ENCODE measurements around the gene DYNLRB1. TPM values are rescaled to one million over a fixed set of nuclear protein-coding genes. Genes with fewer than 3 reads are reported as not detected.

Gene DYNLRB1
- total and polyA plus RNA-seq, 4 donors = 15.8 to 66.9 (median 44.8) TPM

GRCh38 chr20:34535301-34535840 is 19.1 kb downstream of the DYNLRB1 start:
- TF ChIP-seq ATF3 (IDR thresholded peaks at IDR 0.05) (no peak), FOXA1 (IDR thresholded peaks at IDR 0.05) (no peak), JUND (IDR thresholded peaks at IDR 0.05) (no peak), GABPA (IDR thresholded peaks at IDR 0.05 in 1 of 2, conservative IDR thresholded peaks at IDR 0.05 in 1 of 2) (no peak), TAF1 (conservative IDR thresholded peaks at IDR 0.05) (no peak), RAD21 (IDR thresholded peaks at IDR 0.05) (no peak)
- TF ChIP-seq, protein P1, sequence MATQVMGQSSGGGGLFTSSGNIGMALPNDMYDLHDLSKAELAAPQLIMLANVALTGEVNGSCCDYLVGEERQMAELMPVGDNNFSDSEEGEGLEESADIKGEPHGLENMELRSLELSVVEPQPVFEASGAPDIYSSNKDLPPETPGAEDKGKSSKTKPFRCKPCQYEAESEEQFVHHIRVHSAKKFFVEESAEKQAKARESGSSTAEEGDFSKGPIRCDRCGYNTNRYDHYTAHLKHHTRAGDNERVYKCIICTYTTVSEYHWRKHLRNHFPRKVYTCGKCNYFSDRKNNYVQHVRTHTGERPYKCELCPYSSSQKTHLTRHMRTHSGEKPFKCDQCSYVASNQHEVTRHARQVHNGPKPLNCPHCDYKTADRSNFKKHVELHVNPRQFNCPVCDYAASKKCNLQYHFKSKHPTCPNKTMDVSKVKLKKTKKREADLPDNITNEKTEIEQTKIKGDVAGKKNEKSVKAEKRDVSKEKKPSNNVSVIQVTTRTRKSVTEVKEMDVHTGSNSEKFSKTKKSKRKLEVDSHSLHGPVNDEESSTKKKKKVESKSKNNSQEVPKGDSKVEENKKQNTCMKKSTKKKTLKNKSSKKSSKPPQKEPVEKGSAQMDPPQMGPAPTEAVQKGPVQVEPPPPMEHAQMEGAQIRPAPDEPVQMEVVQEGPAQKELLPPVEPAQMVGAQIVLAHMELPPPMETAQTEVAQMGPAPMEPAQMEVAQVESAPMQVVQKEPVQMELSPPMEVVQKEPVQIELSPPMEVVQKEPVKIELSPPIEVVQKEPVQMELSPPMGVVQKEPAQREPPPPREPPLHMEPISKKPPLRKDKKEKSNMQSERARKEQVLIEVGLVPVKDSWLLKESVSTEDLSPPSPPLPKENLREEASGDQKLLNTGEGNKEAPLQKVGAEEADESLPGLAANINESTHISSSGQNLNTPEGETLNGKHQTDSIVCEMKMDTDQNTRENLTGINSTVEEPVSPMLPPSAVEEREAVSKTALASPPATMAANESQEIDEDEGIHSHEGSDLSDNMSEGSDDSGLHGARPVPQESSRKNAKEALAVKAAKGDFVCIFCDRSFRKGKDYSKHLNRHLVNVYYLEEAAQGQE (IDR thresholded peaks at IDR 0.05) = no peak
- TF ChIP-seq, protein P2, sequence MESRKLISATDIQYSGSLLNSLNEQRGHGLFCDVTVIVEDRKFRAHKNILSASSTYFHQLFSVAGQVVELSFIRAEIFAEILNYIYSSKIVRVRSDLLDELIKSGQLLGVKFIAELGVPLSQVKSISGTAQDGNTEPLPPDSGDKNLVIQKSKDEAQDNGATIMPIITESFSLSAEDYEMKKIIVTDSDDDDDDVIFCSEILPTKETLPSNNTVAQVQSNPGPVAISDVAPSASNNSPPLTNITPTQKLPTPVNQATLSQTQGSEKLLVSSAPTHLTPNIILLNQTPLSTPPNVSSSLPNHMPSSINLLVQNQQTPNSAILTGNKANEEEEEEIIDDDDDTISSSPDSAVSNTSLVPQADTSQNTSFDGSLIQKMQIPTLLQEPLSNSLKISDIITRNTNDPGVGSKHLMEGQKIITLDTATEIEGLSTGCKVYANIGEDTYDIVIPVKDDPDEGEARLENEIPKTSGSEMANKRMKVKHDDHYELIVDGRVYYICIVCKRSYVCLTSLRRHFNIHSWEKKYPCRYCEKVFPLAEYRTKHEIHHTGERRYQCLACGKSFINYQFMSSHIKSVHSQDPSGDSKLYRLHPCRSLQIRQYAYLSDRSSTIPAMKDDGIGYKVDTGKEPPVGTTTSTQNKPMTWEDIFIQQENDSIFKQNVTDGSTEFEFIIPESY (IDR thresholded peaks at IDR 0.05) = no peak
- H3K4me1 ChIP-seq (ENCODE audit: control insufficient read depth in 4 of 4, insufficient read depth in 4 of 4, low read length in 3 of 4) = peaks cover 0 to 13% (median 6%) of the 10 kb centered on the region in 4 donors
- 94% methylated on average over 15 of the region's 15 CpGs for WGBS
- H3K27ac ChIP-seq (ENCODE audit: low read depth in 1 of 2, low read length in 2 of 2) = no peak overlapping the region
- peaks cover 8 to 38% (median 28%) of the 10 kb centered on the region in 4 donors for H3K36me3 ChIP-seq (ENCODE audit: control insufficient read depth in 4 of 4, insufficient read depth in 3 of 4, low read depth in 1 of 4, low read length in 3 of 4)
- H3K27me3 ChIP-seq (ENCODE audit: control insufficient read depth in 4 of 4, insufficient read depth in 4 of 4, low read length in 3 of 4) = no peaks in the 10 kb centered on the region
- no peak overlapping the region for H3K4me3 ChIP-seq (ENCODE audit: low read depth in 1 of 3, low read length in 3 of 3)
- DNase-seq (ENCODE audit: low spot score) = no peak
- no peak overlapping the region for H3K9ac ChIP-seq (ENCODE audit: low read depth in 1 of 2, low read length in 2 of 2)
- no peaks in the 10 kb centered on the region for H3K9me3 ChIP-seq (ENCODE audit: control insufficient read depth in 4 of 4, low read length in 3 of 4)

- 94% methylated on average over 2 of the region's 2 CpGs for WGBS
- TF ChIP-seq JUND (IDR thresholded peaks at IDR 0.05) (no peak), SP1 (IDR thresholded peaks at IDR 0.05) (no peak), EGR1 (IDR thresholded peaks at IDR 0.05; ENCODE audit: low read depth in 2 of 2) (no peak), FOXA2 (IDR thresholded peaks at IDR 0.05) (no peak), FOXA1 (IDR thresholded peaks at IDR 0.05) (no peak), TAF1 (conservative IDR thresholded peaks at IDR 0.05) (no peak), ATF3 (IDR thresholded peaks at IDR 0.05) (no peak), YY1 (IDR thresholded peaks at IDR 0.05) (no peak), MAX (IDR thresholded peaks at IDR 0.05) (no peak), GABPA (IDR thresholded peaks at IDR 0.05 in 1 of 2, conservative IDR thresholded peaks at IDR 0.05 in 1 of 2) (no peak), RAD21 (IDR thresholded peaks at IDR 0.05) (no peak), HNF4G (IDR thresholded peaks at IDR 0.05) (no peak), NR2F2 (IDR thresholded peaks at IDR 0.05) (no peak)
- TF ChIP-seq, protein P1 (IDR thresholded peaks at IDR 0.05) = no peak
- TF ChIP-seq, protein P2 (IDR thresholded peaks at IDR 0.05) = no peak
- no peaks in the 10 kb centered on the region for H3K27me3 ChIP-seq (ENCODE audit: control insufficient read depth in 4 of 4, insufficient read depth in 4 of 4, low read length in 3 of 4)
- no peak overlapping the region for H3K9ac ChIP-seq (ENCODE audit: low read depth in 1 of 2, low read length in 2 of 2)
- H3K36me3 ChIP-seq (ENCODE audit: control insufficient read depth in 4 of 4, insufficient read depth in 3 of 4, low read depth in 1 of 4, low read length in 3 of 4) = peaks cover 9 to 39% (median 32%) of the 10 kb centered on the region in 4 donors
- DNase-seq (ENCODE audit: low spot score) = no peak
- H3K4me1 ChIP-seq (ENCODE audit: control insufficient read depth in 4 of 4, insufficient read depth in 4 of 4, low read length in 3 of 4) = peaks cover 0 to 13% (median 6%) of the 10 kb centered on the region in 4 donors
- no peak overlapping the region for H3K27ac ChIP-seq (ENCODE audit: low read depth in 1 of 2, low read length in 2 of 2)
- H3K4me3 ChIP-seq (ENCODE audit: low read depth in 1 of 3, low read length in 3 of 3) = no peak overlapping the region
- no peaks in the 10 kb centered on the region for H3K9me3 ChIP-seq (ENCODE audit: control insufficient read depth in 4 of 4, low read length in 3 of 4)
Observed at GRCh38 chr20:34535857-34536256, 19.6 kb downstream of the DYNLRB1 start.
